ENCODE data around the gene GAPDHS.

DNA sequence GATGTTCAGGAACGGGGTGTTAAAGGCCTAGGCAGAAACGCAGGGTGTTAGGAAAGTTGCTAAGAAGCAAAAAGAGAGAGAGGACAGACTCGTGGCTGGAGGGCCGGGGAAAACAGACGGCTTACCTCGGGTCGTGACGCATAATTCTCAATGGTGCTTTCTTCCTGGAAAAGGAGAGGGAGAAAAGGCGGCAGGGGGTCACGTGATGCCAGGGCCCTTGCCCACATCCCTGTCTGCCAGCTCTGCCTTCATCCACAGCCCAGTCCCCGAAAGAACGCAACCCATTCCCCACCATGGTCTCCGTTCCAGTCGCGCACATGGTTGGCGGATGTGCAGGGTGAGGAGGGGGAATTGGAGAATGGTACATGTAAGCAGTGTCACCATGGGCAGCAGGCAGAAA lies 44.6 kb upstream of the GAPDHS start:
- TF ChIP-seq CTCF (IDR thresholded peaks at IDR 0.05; ENCODE audit: poor library complexity) (no peak), EZH2 (IDR thresholded peaks at IDR 0.05; ENCODE audit: borderline replicate concordance) (no peak)

Measured in hepatocyte (in vitro differentiated cells).